HepG2 (cell line): Measurements from ENCODE around the gene C19orf18. TPM values are rescaled to one million over a fixed set of nuclear protein-coding genes. Genes with fewer than 3 reads are reported as not detected.

Experiments
- AGO2 ChIP-seq: fragments of 200-400 bp; formaldehyde crosslinking; optimal IDR thresholded peaks from 2 replicates; pipeline ENCODE3; 2017; ENCODE audit warnings: mild to moderate bottlenecking, low read depth, low read length, moderate library complexity
- AHR ChIP-seq: IDR thresholded peaks from 2 replicates; pipeline ENCODE4 v1.6.1; 2018; ENCODE audit warnings: missing genetic modification reagents, missing compliant biosample characterization
- ATAD3A ChIP-seq: sonication (generic); formaldehyde crosslinking; IDR thresholded peaks from 2 replicates; pipeline ENCODE4 v1.4.0; 2020; ENCODE audit warnings: missing genetic modification reagents
- CCDC6 ChIP-seq: sonication (generic); formaldehyde crosslinking; IDR thresholded peaks from 2 replicates; pipeline ENCODE4 v1.8.1; 2022; ENCODE audit warnings: mild to moderate bottlenecking, missing genetic modification reagents, moderate library complexity
- HNF4G ChIP-seq, 2 experiments: sonication (generic) in 1 of 2; formaldehyde crosslinking in 1 of 2; IDR thresholded peaks; 2 replicates each; pipeline versions ENCODE4 v1.4.0 to v1.6.1; 2011 to 2020; ENCODE audit warnings: borderline replicate concordance in 2 of 2, low read depth in 2 of 2, mild to moderate bottlenecking in 2 of 2, low read length in 1 of 2, missing genetic modification reagents in 1 of 2, moderate library complexity in 1 of 2
- PHB2 ChIP-seq: fragments of 450-650 bp; IDR thresholded peaks from 2 replicates; pipeline ENCODE4 v1.6.1; 2018; ENCODE audit not compliant: partially characterized antibody
- PLRG1 ChIP-seq: fragments of 450-650 bp; conservative IDR thresholded peaks from 2 replicates; pipeline ENCODE4 v1.6.1; 2016
- SNAI1 ChIP-seq: sonication (generic); formaldehyde crosslinking; IDR thresholded peaks from 2 replicates; pipeline ENCODE4 v1.5.0; 2020; ENCODE audit warnings: mild to moderate bottlenecking, missing genetic modification reagents, borderline replicate concordance
- SP140L ChIP-seq: sonication (generic); formaldehyde crosslinking; IDR thresholded peaks from 2 replicates; pipeline ENCODE4 v1.4.0; 2020; ENCODE audit warnings: missing genetic modification reagents, borderline replicate concordance
- STAG1 ChIP-seq: sonication (generic); formaldehyde crosslinking; IDR thresholded peaks from 2 replicates; pipeline ENCODE4 v1.4.0; 2020; ENCODE audit warnings: missing genetic modification reagents
- TCF12 ChIP-seq, 2 experiments: fragments of 450-650 bp in 1 of 2; sonication (generic) in 1 of 2; formaldehyde crosslinking in 1 of 2; IDR thresholded peaks; 2 replicates each; pipeline versions ENCODE4 v1.6.1 to v1.8.0; 2017 to 2022; ENCODE audit warnings: antibody characterized with exemption in 1 of 2, mild to moderate bottlenecking in 1 of 2, missing genetic modification reagents in 1 of 2, moderate library complexity in 1 of 2
- ZFP36 ChIP-seq: fragments of 150-350 bp; IDR thresholded peaks from 2 replicates; pipeline ENCODE4 v1.6.1; 2018; ENCODE audit warnings: borderline replicate concordance, low read length, low read depth; ENCODE audit not compliant: partially characterized antibody
- ZFP36L2 ChIP-seq: sonication (generic); formaldehyde crosslinking; IDR thresholded peaks from 2 replicates; pipeline ENCODE4 v1.4.0; 2020; ENCODE audit warnings: missing genetic modification reagents
- ZNF180 ChIP-seq: sonication (generic); formaldehyde crosslinking; IDR thresholded peaks from 2 replicates; pipeline ENCODE4 v1.4.0; 2020; ENCODE audit warnings: low read depth, missing genetic modification reagents, borderline replicate concordance
- ZNF205 ChIP-seq: IDR thresholded peaks from 2 replicates; pipeline ENCODE4 v1.6.1; 2018; ENCODE audit warnings: missing biosample characterization, missing genetic modification reagents
- ZNF772 ChIP-seq: sonication (generic); formaldehyde crosslinking; IDR thresholded peaks from 2 replicates; pipeline ENCODE4 v1.5.0; 2020; ENCODE audit warnings: mild to moderate bottlenecking, missing genetic modification reagents
- polyA plus RNA-seq, 8 experiments: library from polyadenylated mRNA; depleted of rRNA in 3 of 8; stranded (reverse) in 7 of 8; unstranded in 1 of 8; fragments of >200 nt; fragmentation: Illumina TruSeq in 4 of 8; extraction: Trizol in 4 of 8; gene quantifications; 2 replicates each; pipeline versions ENCODE4 v1.2.1 to v1.2.3, GENCODE V29; 2011 to 2016; ENCODE audit warnings: low read depth in 4 of 8, missing spikeins in 1 of 8, mixed read lengths in 1 of 8; ENCODE audit not compliant: insufficient read depth in 1 of 8
- total RNA-seq, 5 experiments: library from RNA; depleted of rRNA; stranded (reverse); fragments of >200 nt; fragmentation: Illumina TruSeq; extraction: Trizol; gene quantifications; 2 replicates each; pipeline ENCODE4 v1.2.3, GENCODE V29; 2016; ENCODE audit warnings: low read depth in 1 of 5
- TF ChIP-seq, protein P1 (sequence below): sonication (generic); formaldehyde crosslinking; conservative IDR thresholded peaks from 2 replicates; pipeline ENCODE4 v1.4.0; 2020; ENCODE audit warnings: missing genetic modification reagents
- TF ChIP-seq, protein P2 (sequence below): IDR thresholded peaks from 2 replicates; pipeline ENCODE4 v1.6.1; 2016; ENCODE audit warnings: control low read depth
- TF ChIP-seq, protein P3 (sequence below): IDR thresholded peaks from 2 replicates; pipeline ENCODE4 v1.6.1; 2016; ENCODE audit warnings: missing genetic modification reagents, missing compliant biosample characterization
- TF ChIP-seq, protein P4 (sequence below): sonication (generic); formaldehyde crosslinking; IDR thresholded peaks from 2 replicates; pipeline ENCODE4 v1.4.0; 2020; ENCODE audit warnings: mild to moderate bottlenecking, low read depth, missing genetic modification reagents
- TF ChIP-seq, protein P5 (sequence below): sonication (generic); formaldehyde crosslinking; IDR thresholded peaks from 2 replicates; pipeline ENCODE4 v1.4.0; 2020; ENCODE audit warnings: low read depth, mild to moderate bottlenecking, missing genetic modification reagents
- TF ChIP-seq, protein P6 (sequence below): sonication (generic); formaldehyde crosslinking; IDR thresholded peaks from 2 replicates; pipeline ENCODE4 v1.5.1; 2020; ENCODE audit warnings: missing genetic modification reagents, mild to moderate bottlenecking, borderline replicate concordance

The C19orf18 gene
- total and polyA plus RNA-seq, 2 of the 13 experiments (the other 11 are each of a cell fraction or from before 2014, with no cell fraction given) = 0.38 to 0.55 TPM

DNA sequence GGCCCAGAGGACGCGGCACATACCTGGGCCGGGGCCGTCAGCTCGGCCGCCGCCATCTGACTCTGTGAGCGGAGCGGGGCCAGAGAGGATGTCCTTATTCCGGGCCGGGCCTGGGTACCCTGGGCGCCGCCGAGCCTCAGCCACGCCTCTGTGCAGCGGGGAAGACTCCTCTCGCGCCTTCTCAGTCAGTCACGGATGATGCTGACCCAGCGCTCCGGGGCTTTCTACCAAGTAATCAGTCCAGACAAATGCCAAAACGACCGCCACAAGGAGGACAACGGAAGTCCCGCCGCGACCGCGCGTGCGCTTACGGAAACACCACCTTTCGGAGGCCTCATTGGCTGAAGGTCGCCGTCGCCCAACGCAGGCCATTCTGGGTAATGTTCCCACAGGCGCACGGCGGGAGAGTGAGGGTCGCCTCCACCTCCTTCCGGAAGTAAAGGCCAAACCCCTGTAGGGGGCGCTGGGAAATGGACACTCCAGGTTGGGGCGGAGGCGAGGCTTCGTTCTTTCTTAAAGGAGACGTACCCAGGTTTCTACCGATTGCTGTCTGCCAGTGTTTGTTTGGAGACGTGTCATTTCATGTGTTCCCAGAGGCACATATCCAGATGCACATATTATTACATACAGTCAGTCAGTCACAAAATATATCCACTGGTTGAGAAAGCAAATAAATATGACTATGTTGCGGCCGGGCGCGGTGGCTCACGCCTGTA is 26.8 kb downstream of the C19orf18 start, which contains the start of gene ZNF256 (continued):
- TF ChIP-seq TCF12 (IDR thresholded peaks at IDR 0.05) = no peak
- 0 out of 2 replicates have a peak, but pooled peaks have one; percentile 28 for TF ChIP-seq TCF12 (CRISPR knock-in tag; IDR thresholded peaks at IDR 0.05)
- TF ChIP-seq SNAI1 = no peak
- TF ChIP-seq PLRG1 = no peak
- TF ChIP-seq ZNF205 = no peak
- no peak for TF ChIP-seq CCDC6 (CRISPR knock-in tag)
- no peak for TF ChIP-seq PHB2
- peak; percentile 44 for TF ChIP-seq AGO2
- no peak for TF ChIP-seq ZFP36L2 (CRISPR knock-in tag)
- no peak for TF ChIP-seq ZNF180 (CRISPR knock-in tag)
- TF ChIP-seq HNF4G (IDR thresholded peaks at IDR 0.05; ENCODE audit: borderline replicate concordance, low read depth, low read length) = no peak; the same call in 1 of the 2 replicates
- no peak for TF ChIP-seq HNF4G (CRISPR knock-in tag; IDR thresholded peaks at IDR 0.05; ENCODE audit: borderline replicate concordance, low read depth)
- TF ChIP-seq, protein P1, sequence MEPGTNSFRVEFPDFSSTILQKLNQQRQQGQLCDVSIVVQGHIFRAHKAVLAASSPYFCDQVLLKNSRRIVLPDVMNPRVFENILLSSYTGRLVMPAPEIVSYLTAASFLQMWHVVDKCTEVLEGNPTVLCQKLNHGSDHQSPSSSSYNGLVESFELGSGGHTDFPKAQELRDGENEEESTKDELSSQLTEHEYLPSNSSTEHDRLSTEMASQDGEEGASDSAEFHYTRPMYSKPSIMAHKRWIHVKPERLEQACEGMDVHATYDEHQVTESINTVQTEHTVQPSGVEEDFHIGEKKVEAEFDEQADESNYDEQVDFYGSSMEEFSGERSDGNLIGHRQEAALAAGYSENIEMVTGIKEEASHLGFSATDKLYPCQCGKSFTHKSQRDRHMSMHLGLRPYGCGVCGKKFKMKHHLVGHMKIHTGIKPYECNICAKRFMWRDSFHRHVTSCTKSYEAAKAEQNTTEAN (CRISPR knock-in tag) = peak; percentile 20; the same call in 1 of the 2 replicates
- peak; percentile 50 for TF ChIP-seq STAG1 (CRISPR knock-in tag)
- TF ChIP-seq, protein P2, sequence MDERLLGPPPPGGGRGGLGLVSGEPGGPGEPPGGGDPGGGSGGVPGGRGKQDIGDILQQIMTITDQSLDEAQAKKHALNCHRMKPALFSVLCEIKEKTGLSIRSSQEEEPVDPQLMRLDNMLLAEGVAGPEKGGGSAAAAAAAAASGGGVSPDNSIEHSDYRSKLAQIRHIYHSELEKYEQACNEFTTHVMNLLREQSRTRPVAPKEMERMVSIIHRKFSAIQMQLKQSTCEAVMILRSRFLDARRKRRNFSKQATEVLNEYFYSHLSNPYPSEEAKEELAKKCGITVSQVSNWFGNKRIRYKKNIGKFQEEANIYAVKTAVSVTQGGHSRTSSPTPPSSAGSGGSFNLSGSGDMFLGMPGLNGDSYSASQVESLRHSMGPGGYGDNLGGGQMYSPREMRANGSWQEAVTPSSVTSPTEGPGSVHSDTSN (CRISPR knock-in tag) = 0 out of 2 replicates have a peak, but pooled peaks have one; percentile 14
- peak; percentile 60; the same call in 1 of the 2 replicates for TF ChIP-seq ZNF772 (CRISPR knock-in tag)
- TF ChIP-seq ATAD3A (CRISPR knock-in tag) = no peak
- TF ChIP-seq AHR (CRISPR knock-in tag) = peak; percentile 79; the same call in 1 of the 2 replicates
- TF ChIP-seq, protein P3, sequence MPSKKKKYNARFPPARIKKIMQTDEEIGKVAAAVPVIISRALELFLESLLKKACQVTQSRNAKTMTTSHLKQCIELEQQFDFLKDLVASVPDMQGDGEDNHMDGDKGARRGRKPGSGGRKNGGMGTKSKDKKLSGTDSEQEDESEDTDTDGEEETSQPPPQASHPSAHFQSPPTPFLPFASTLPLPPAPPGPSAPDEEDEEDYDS (CRISPR knock-in tag) = peak; percentile 55; the same call in 1 of the 2 replicates
- TF ChIP-seq, protein P4, sequence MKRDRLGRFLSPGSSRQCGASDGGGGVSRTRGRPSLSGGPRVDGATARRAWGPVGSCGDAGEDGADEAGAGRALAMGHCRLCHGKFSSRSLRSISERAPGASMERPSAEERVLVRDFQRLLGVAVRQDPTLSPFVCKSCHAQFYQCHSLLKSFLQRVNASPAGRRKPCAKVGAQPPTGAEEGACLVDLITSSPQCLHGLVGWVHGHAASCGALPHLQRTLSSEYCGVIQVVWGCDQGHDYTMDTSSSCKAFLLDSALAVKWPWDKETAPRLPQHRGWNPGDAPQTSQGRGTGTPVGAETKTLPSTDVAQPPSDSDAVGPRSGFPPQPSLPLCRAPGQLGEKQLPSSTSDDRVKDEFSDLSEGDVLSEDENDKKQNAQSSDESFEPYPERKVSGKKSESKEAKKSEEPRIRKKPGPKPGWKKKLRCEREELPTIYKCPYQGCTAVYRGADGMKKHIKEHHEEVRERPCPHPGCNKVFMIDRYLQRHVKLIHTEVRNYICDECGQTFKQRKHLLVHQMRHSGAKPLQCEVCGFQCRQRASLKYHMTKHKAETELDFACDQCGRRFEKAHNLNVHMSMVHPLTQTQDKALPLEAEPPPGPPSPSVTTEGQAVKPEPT (CRISPR knock-in tag) = no peak
- no peak for TF ChIP-seq SP140L (CRISPR knock-in tag)
- TF ChIP-seq, protein P5, sequence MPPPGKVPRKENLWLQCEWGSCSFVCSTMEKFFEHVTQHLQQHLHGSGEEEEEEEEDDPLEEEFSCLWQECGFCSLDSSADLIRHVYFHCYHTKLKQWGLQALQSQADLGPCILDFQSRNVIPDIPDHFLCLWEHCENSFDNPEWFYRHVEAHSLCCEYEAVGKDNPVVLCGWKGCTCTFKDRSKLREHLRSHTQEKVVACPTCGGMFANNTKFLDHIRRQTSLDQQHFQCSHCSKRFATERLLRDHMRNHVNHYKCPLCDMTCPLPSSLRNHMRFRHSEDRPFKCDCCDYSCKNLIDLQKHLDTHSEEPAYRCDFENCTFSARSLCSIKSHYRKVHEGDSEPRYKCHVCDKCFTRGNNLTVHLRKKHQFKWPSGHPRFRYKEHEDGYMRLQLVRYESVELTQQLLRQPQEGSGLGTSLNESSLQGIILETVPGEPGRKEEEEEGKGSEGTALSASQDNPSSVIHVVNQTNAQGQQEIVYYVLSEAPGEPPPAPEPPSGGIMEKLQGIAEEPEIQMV (CRISPR knock-in tag) = peak; percentile 56; the same call in 1 of the 2 replicates
- TF ChIP-seq, protein P6, sequence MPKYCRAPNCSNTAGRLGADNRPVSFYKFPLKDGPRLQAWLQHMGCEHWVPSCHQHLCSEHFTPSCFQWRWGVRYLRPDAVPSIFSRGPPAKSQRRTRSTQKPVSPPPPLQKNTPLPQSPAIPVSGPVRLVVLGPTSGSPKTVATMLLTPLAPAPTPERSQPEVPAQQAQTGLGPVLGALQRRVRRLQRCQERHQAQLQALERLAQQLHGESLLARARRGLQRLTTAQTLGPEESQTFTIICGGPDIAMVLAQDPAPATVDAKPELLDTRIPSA (CRISPR knock-in tag) = no peak
- TF ChIP-seq ZFP36 = no peak
